HG02840 (cell line): ENCODE measurements around the gene WWP2.
"Not testable (repeated sequence)": the region's sequence is repeated elsewhere in the genome, so short reads cannot be mapped to it uniquely, and the experiment has no call there.

Experiments used
- ATAC-seq: cut with Tn5 transposase; IDR thresholded peaks from one replicate; pipeline ENCODE4 v1.9.1; 2021; ENCODE audit warnings: mild to moderate bottlenecking, moderate library complexity, moderate number of reproducible peaks; ENCODE audit not compliant: unreplicated experiment, low FRiP score

WWP2 gene

GRCh38 chr16:69852815-69853214 is 90.7 kb downstream of the WWP2 start:
- ATAC-seq: no peak

- no peak for ATAC-seq
These were observed 91.3 kb downstream of the WWP2 start for GRCh38 chr16:69853481-69853880.

GRCh38 chr16:69854776-69855175 is 92.6 kb downstream of the WWP2 start:
- ATAC-seq: not testable (repeated sequence)

- no peak for ATAC-seq
These were observed 93.5 kb downstream of the WWP2 start for GRCh38 chr16:69855592-69855991.

- ATAC-seq: no peak
These were observed 96.3 kb downstream of the WWP2 start for GRCh38 chr16:69858191-69859104.

- ATAC-seq: no peak
These were observed 97.2 kb downstream of the WWP2 start for GRCh38 chr16:69859105-69859989.

GRCh38 chr16:69860233-69861231 is 98.4 kb downstream of the WWP2 start:
- ATAC-seq: no peak

- ATAC-seq: no peak
These were observed 99.3 kb downstream of the WWP2 start for GRCh38 chr16:69861292-69862030.

- no peak for ATAC-seq
These were observed 101.5 kb downstream of the WWP2 start for GRCh38 chr16:69863401-69864281.

- ATAC-seq: no peak
These were observed 103.6 kb downstream of the WWP2 start for GRCh38 chr16:69865701-69866100.

- no peak for ATAC-seq
These were observed 105.8 kb downstream of the WWP2 start for GRCh38 chr16:69867784-69868560.

- ATAC-seq: no peak
These were observed 108.6 kb downstream of the WWP2 start for GRCh38 chr16:69870761-69871160.

- no peak for ATAC-seq
These were observed 109.6 kb downstream of the WWP2 start for GRCh38 chr16:69871708-69872107.

- no peak for ATAC-seq
These were observed 110.8 kb downstream of the WWP2 start for GRCh38 chr16:69872888-69873287.

- no peak for ATAC-seq
These were observed 111.7 kb downstream of the WWP2 start for GRCh38 chr16:69873783-69874182.

- ATAC-seq: no peak
These were observed 112.1 kb downstream of the WWP2 start for GRCh38 chr16:69874271-69874670.

GRCh38 chr16:69880640-69881133 is 118.6 kb downstream of the WWP2 start:
- ATAC-seq: no peak

GRCh38 chr16:69881141-69881540 is 119.0 kb downstream of the WWP2 start:
- ATAC-seq: no peak
